Measurements from ENCODE around the gene IFT74.

The IFT74 gene

GRCh38 chr9:26946753-26947727 is 9.2 kb upstream of the IFT74 start, which contains the start of gene PLAA:
TSS of gene PLAA (minus strand) at chr9:26947242. CDS start at chr9:26947045, 197 bp downstream.
- Histone ChIP-seq H3K27me3 (no peaks in the 10 kb centered on the region), H3K4me1 (ENCODE audit: control insufficient read depth in 1 of 2, insufficient read depth in 1 of 2, low read depth in 1 of 2, low read length in 1 of 2) (peaks cover 18 to 22% of the 10 kb centered on the region in 2 experiments), H3K27ac (peak within 1 kb of the TSS; percentile 95), H3K9me3 (no peaks in the 10 kb centered on the region), H3K4me3 (ENCODE audit: low read depth in 1 of 2, low read length in 1 of 2) (peak within 1 kb of the TSS; percentile 75 to 78), H3K36me3 (no peaks in the 10 kb centered on the region)
- peak; percentile 48 for TF ChIP-seq CTCF (IDR thresholded peaks at IDR 0.05)

GRCh38 chr9:26947736-26948135 is 8.5 kb upstream of the IFT74 start:
- Histone ChIP-seq H3K9me3 (no peaks in the 10 kb centered on the region), H3K4me1 (ENCODE audit: control insufficient read depth in 1 of 2, insufficient read depth in 1 of 2, low read depth in 1 of 2, low read length in 1 of 2) (peaks cover 18 to 22% of the 10 kb centered on the region in 2 experiments), H3K27ac (peak overlapping the region; percentile 95), H3K36me3 (no peaks in the 10 kb centered on the region), H3K4me3 (ENCODE audit: low read depth in 1 of 2, low read length in 1 of 2) (peak overlapping the region; percentile 75 to 78), H3K27me3 (no peaks in the 10 kb centered on the region)
- no peak for TF ChIP-seq CTCF (IDR thresholded peaks at IDR 0.05)

GRCh38 chr9:26949637-26950069 is 6.6 kb upstream of the IFT74 start:
- no peaks in the 10 kb centered on the region for H3K9me3 ChIP-seq
- TF ChIP-seq CTCF (IDR thresholded peaks at IDR 0.05): no peak
- H3K27ac ChIP-seq: no peak overlapping the region
- H3K27me3 ChIP-seq: no peaks in the 10 kb centered on the region
- peaks cover 18 to 22% of the 10 kb centered on the region in 2 experiments for H3K4me1 ChIP-seq (ENCODE audit: control insufficient read depth in 1 of 2, insufficient read depth in 1 of 2, low read depth in 1 of 2, low read length in 1 of 2)
- H3K36me3 ChIP-seq: no peaks in the 10 kb centered on the region
- H3K4me3 ChIP-seq (ENCODE audit: low read depth in 1 of 2, low read length in 1 of 2): no peak overlapping the region

GRCh38 chr9:26950521-26950920 is 5.7 kb upstream of the IFT74 start:
- Histone ChIP-seq H3K36me3 (no peaks in the 10 kb centered on the region), H3K4me1 (ENCODE audit: control insufficient read depth in 1 of 2, insufficient read depth in 1 of 2, low read depth in 1 of 2, low read length in 1 of 2) (peaks cover 22 to 24% of the 10 kb centered on the region in 2 experiments), H3K27me3 (no peaks in the 10 kb centered on the region), H3K27ac (no peak overlapping the region), H3K9me3 (no peaks in the 10 kb centered on the region), H3K4me3 (ENCODE audit: low read depth in 1 of 2, low read length in 1 of 2) (no peak overlapping the region)
- TF ChIP-seq CTCF (IDR thresholded peaks at IDR 0.05): no peak

- Histone ChIP-seq H3K27ac (no peak overlapping the region), H3K4me1 (ENCODE audit: control insufficient read depth in 1 of 2, insufficient read depth in 1 of 2, low read depth in 1 of 2, low read length in 1 of 2) (peaks cover 16 to 22% of the 10 kb centered on the region in 2 experiments), H3K4me3 (ENCODE audit: low read depth in 1 of 2, low read length in 1 of 2) (no peak overlapping the region), H3K27me3 (no peaks in the 10 kb centered on the region), H3K9me3 (no peaks in the 10 kb centered on the region), H3K36me3 (no peaks in the 10 kb centered on the region)
- TF ChIP-seq CTCF (IDR thresholded peaks at IDR 0.05): no peak
Observed at GRCh38 chr9:26951794-26952193, 4.4 kb upstream of the IFT74 start.
